Kidney (tissue), 14 donors: ENCODE data around the gene CLIC4. TPM values are rescaled to one million over a fixed set of nuclear protein-coding genes. Genes with fewer than 3 reads are reported as not detected.
A peak's percentile ranks its signal among the peaks of the same experiment; 100 is the strongest.
"Not testable (repeated sequence)": the region's sequence is repeated elsewhere in the genome, so short reads cannot be mapped to it uniquely, and the experiment has no call there.

Experiments
- DNase-seq, 5 donors: peaks; one replicate each; pipeline ENCODE4 v3.0.0-alpha.2; 2013 to 2020
- FAIRE-seq: peaks from 2 replicates; lab custom pipeline; 2012; peaks lifted over from hg19 to GRCh38; lab: Jason Lieb, UNC
- H3K27ac ChIP-seq, 2 donors: one replicate each; pipeline ENCODE4 v1.7.0; 2013; ENCODE audit warnings: low read depth in 2 of 2, low read length in 2 of 2, inconsistent platforms in 1 of 2
- H3K27me3 ChIP-seq: one replicate; pipeline ENCODE4 v1.7.1; 2013; ENCODE audit warnings: low read length, inconsistent platforms; ENCODE audit not compliant: control insufficient read depth, insufficient read depth
- H3K36me3 ChIP-seq, 3 donors: one replicate each; pipeline versions ENCODE4 v1.7.0 to v1.7.1; 2013; ENCODE audit warnings: low read length in 3 of 3, control low read depth in 1 of 3, inconsistent platforms in 1 of 3; ENCODE audit not compliant: insufficient read depth in 3 of 3, control insufficient read depth in 2 of 3
- H3K4me1 ChIP-seq, 3 donors: one replicate each; pipeline versions ENCODE4 v1.7.0 to v1.7.1; 2013; ENCODE audit warnings: low read length in 3 of 3, inconsistent platforms in 1 of 3, low read depth in 1 of 3; ENCODE audit not compliant: control insufficient read depth in 2 of 3, insufficient read depth in 2 of 3
- H3K4me3 ChIP-seq, 3 donors: one replicate each; pipeline versions ENCODE4 v1.7.0 to v1.8.1; 2013; ENCODE audit warnings: low read length in 3 of 3, control low read depth in 1 of 3, inconsistent platforms in 1 of 3
- H3K9ac ChIP-seq, 3 donors: one replicate each; pipeline versions ENCODE4 v1.7.0 to v1.7.1; 2013; ENCODE audit warnings: low read length in 3 of 3, control low read depth in 1 of 3, inconsistent platforms in 1 of 3
- H3K9me3 ChIP-seq, 3 donors: one replicate each; pipeline versions ENCODE4 v1.7.0 to v1.7.1; 2013; ENCODE audit warnings: low read length in 3 of 3, control low read depth in 1 of 3, inconsistent platforms in 1 of 3; ENCODE audit not compliant: control insufficient read depth in 2 of 3, insufficient read depth in 1 of 3
- intact Hi-C: fragments of 100-400 bp; cut with DNase I; formaldehyde crosslinking; loops from one replicate; pipeline ENCODE4 v1.11.1; 2022
- polyA plus RNA-seq: library from polyadenylated mRNA; stranded (reverse); fragments of 350-450 nt; fragmentation: Illumina TruSeq; extraction: RNeasy Lipid Tissue Mini Kit (QIAGEN cat#74804); gene quantifications from one replicate; pipeline ENCODE4 v1.2.3, GENCODE V29; 2014; ENCODE audit warnings: low read depth, low replicate concordance; ENCODE audit not compliant: insufficient read depth
- total RNA-seq: library from RNA; stranded (reverse); fragmentation: NEBNext Ultra II Directional; extraction: Animal tissue kit (Norgen Biotek cat#: 25700); gene quantifications from one replicate; pipeline ENCODE4 v1.2.1, GENCODE V29; 2021
- TF ChIP-seq, protein P1 (sequence below): IDR thresholded peaks from 3 replicates; pipeline ENCODE4 v1.5.1; 2012; ENCODE audit warnings: mild to moderate bottlenecking, moderate library complexity, borderline replicate concordance; ENCODE audit not compliant: insufficient read depth; ENCODE audit errors: extremely low read depth
- donor health status: control.
- donor health status: control.
- donor health status: control.
- donor health status: control.
- donor health status: control.
- donor health status: DM: yes; HTN: yes; CAD: no.
- donor health status: Normal renal cell carcinoma (clear cell type).

Gene CLIC4
- total and polyA plus RNA-seq, 2 donors from 2014 or later = 72.7 to 315 TPM

DNA sequence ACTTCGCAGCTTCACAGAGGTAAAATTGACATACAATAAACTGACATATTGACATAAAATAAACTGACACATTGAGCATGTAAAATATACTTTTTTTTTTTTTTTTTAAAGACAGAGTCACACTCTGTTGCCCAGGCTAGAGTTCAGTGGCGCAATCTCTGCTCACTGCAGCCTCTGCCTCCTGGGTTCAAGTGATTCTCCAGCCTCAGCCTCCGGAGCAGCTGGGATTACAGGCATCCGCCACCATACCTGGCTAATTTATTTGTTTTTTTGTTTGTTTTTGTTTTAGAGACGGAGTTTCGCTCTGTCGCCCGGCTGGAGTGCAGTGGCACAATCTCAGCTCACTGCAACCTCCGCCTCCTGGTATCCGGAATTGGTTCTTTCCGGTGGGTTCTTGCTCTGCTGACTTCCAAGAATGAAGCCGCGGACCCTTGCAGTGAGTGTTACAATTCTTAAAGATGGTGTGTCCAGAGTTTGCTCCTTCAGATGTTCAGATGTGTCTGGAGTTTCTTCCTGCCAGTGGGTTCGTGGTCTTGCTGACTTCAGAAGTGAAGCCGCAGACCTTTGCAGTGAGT, 48.4 kb upstream of the CLIC4 start:
- H3K4me3 ChIP-seq = no peak overlapping the region
- H3K9me3 ChIP-seq = no peaks in the 10 kb centered on the region
- no peaks in the 10 kb centered on the region for H3K27me3 ChIP-seq
- peaks cover 0 to 7% (median 0%) of the 10 kb centered on the region in 3 donors for H3K4me1 ChIP-seq
- intact Hi-C loops = no loop called here
- no peak overlapping the region for H3K9ac ChIP-seq
- no peak overlapping the region for H3K27ac ChIP-seq
- TF ChIP-seq, protein P1, sequence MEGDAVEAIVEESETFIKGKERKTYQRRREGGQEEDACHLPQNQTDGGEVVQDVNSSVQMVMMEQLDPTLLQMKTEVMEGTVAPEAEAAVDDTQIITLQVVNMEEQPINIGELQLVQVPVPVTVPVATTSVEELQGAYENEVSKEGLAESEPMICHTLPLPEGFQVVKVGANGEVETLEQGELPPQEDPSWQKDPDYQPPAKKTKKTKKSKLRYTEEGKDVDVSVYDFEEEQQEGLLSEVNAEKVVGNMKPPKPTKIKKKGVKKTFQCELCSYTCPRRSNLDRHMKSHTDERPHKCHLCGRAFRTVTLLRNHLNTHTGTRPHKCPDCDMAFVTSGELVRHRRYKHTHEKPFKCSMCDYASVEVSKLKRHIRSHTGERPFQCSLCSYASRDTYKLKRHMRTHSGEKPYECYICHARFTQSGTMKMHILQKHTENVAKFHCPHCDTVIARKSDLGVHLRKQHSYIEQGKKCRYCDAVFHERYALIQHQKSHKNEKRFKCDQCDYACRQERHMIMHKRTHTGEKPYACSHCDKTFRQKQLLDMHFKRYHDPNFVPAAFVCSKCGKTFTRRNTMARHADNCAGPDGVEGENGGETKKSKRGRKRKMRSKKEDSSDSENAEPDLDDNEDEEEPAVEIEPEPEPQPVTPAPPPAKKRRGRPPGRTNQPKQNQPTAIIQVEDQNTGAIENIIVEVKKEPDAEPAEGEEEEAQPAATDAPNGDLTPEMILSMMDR = no peak
- DNase-seq (peak in 1 of 5 donors; percentile 25), FAIRE-seq (no peak)
- H3K36me3 ChIP-seq = no peaks in the 10 kb centered on the region

DNA sequence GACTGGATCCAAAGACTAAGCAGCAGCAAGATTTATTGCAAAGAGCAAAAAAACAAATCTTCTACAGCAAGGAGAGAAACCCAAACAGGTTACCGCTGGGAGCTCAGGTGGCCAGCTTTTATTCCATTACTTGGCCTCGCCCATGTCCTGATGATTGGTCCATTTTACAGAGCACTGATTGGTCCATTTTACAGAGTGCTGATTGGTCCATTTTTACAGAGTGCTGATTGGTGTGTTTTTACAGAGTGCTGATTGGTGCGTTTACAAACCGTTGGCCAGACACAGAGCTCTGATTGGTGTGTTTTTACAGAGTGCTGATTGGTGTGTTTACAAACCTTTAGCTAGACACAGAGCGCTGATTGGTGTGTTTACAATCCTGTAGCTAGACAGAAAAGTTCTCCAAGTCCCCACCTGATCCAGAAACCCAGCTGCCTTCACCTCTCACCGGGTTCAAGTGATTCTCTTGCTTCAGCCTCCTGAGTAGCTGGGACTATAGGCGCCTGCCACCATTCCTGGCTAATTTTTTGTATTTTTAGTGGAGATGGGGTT, 47.7 kb upstream of the CLIC4 start:
- H3K4me1 ChIP-seq, H3K27ac ChIP-seq, H3K36me3 ChIP-seq, H3K9me3 ChIP-seq, DNase-seq, intact Hi-C loops, H3K9ac ChIP-seq, FAIRE-seq, H3K27me3 ChIP-seq, H3K4me3 ChIP-seq: not testable (repeated sequence)

DNA sequence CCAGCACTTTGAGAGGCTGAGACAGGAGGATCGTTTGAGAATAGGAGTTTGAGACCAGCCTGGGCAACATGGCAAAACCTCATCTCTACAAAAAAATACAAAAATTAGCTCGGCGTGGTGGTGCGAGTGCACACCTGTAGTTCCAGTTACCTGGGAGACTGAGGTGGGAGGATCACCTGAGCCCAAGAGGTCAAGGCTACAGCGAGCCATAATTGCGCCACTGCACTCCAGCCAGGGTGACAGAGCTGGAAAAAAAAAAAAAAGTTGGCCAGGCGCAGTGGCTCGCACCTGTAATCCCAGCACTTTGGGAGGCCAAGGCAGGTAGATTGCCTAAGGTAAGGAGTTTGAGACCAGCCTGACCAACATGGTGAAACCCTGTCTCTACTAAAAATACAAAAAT, 46.9 kb upstream of the CLIC4 start:
- H3K27me3 ChIP-seq, H3K9ac ChIP-seq, FAIRE-seq, H3K27ac ChIP-seq, H3K4me1 ChIP-seq, H3K9me3 ChIP-seq, H3K4me3 ChIP-seq, H3K36me3 ChIP-seq, DNase-seq, intact Hi-C loops: not testable (repeated sequence)

DNA sequence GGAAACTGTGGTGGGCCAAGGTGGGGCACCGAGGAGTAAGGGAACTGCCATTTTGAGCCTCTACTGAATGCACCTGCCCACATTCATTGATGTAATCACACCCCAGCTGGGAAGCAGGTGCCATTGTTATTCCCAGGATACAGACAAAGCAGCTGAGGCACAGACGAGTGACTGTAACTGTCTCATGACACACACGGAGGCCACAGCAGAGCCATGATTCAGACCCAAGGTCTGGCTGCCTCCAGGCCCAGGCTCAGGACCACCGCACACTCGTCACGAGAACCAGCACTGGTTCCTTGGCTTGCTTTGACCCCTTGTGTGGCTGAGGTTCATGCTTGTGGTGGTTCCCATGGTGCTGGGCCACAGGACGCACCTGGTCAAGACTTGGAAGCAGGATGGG, 45.6 kb upstream of the CLIC4 start:
- Histone ChIP-seq H3K36me3 (no peaks in the 10 kb centered on the region), H3K4me3 (no peak overlapping the region)
- intact Hi-C loops = no loop called here

More for the DNA sequence above, 45.6 kb upstream of the CLIC4 start:
- TF ChIP-seq, protein P1 = no peak
- Histone ChIP-seq H3K27ac (no peak overlapping the region), H3K9me3 (no peaks in the 10 kb centered on the region), H3K27me3 (no peaks in the 10 kb centered on the region), H3K4me1 (peaks cover 0 to under 1% (median 0%) of the 10 kb centered on the region in 3 donors), H3K9ac (no peak overlapping the region)
- DNase-seq (no peak), FAIRE-seq (no peak)
